ENCODE data around the gene MKS1. TPM values are rescaled to one million over a fixed set of nuclear protein-coding genes. Genes with fewer than 3 reads are reported as not detected.
A peak's percentile ranks its signal among the peaks of the same experiment; 100 is the strongest.

The MKS1 gene
- total and polyA plus RNA-seq, 2 experiments from 2014 or later, result 14.0 to 17.4 TPM

DNA sequence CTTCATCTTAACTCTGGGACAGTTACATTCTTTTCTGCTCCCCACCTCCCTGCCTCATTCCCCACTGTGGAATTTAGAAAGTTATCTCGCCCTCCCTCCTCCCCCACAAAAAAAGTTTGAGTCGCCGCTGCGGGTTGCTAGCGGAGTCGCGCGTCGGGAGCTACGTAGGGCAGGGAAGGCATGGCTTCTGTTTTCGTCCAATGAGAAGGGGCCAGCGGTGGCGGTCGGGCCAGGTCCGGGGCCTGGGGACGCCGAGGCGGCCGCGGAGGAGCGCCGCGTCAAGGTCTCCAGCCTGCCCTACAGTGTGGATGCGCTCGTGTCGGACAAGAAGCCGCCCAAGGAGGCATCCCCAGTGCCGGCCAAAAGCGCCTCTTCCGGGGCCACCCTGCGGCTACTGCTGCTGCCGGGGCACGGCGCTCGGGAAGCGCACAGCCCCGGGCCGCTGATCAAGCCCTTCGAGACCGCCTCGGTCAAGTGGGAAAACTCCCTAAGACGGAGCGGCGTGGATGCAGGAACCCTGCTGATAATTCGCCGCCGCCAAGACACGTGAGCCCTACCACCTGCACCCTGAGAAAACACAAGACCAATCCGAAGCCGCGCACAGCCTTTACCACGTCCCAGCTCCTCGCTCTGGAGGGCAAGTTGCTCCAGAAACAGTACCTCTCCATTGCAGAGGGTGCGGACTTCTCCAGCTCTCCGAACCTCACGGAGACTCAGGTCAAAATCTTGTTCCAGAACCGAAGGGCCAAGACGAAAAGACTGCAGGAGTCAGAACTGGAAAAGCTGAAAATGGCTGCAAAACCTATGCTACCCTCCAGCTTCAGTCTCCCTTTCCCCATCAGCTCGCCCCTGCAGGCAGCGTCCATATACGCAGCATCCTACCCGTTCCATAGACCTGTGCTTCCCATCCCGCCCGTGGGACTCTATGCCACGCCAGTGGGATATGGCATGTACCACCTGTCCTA lies 61.9 kb downstream of the MKS1 start:
- H3K4me2 ChIP-seq, result peak overlapping the region; percentile 72
- H4K20me1 ChIP-seq (replicated peaks; ENCODE audit: insufficient read depth), result no peaks in the 10 kb centered on the region
- H3K4me3 Mint-ChIP-seq, result peak overlapping the region; percentile 87
- TF ChIP-seq NANOG (IDR thresholded peaks at IDR 0.05; ENCODE audit: borderline replicate concordance) (no peak), EZH2 (IDR thresholded peaks at IDR 0.05; ENCODE audit: low read depth, unreplicated experiment) (no peak), EZH2phosphoT487 (IDR thresholded peaks at IDR 0.05; ENCODE audit: unreplicated experiment) (no peak), STAT1 (IDR thresholded peaks at IDR 0.05; ENCODE audit: unreplicated experiment) (no peak), POLR2AphosphoS5 (IDR thresholded peaks at IDR 0.05; ENCODE audit: low read depth) (peak; percentile 70), ZNF114 (CRISPR knock-in tag; IDR thresholded peaks at IDR 0.05) (no peak), JUNB (IDR thresholded peaks at IDR 0.05; ENCODE audit: unreplicated experiment) (no peak), ZNF331 (CRISPR knock-in tag; IDR thresholded peaks at IDR 0.05; ENCODE audit: low read depth) (no peak), CREB1 (CRISPR knock-in tag; IDR thresholded peaks at IDR 0.05; ENCODE audit: low read depth) (peak; percentile 82)
- TF ChIP-seq, protein P1, sequence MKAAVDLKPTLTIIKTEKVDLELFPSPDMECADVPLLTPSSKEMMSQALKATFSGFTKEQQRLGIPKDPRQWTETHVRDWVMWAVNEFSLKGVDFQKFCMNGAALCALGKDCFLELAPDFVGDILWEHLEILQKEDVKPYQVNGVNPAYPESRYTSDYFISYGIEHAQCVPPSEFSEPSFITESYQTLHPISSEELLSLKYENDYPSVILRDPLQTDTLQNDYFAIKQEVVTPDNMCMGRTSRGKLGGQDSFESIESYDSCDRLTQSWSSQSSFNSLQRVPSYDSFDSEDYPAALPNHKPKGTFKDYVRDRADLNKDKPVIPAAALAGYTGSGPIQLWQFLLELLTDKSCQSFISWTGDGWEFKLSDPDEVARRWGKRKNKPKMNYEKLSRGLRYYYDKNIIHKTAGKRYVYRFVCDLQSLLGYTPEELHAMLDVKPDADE (IDR thresholded peaks at IDR 0.05), result no peak
- TF ChIP-seq, protein P2, sequence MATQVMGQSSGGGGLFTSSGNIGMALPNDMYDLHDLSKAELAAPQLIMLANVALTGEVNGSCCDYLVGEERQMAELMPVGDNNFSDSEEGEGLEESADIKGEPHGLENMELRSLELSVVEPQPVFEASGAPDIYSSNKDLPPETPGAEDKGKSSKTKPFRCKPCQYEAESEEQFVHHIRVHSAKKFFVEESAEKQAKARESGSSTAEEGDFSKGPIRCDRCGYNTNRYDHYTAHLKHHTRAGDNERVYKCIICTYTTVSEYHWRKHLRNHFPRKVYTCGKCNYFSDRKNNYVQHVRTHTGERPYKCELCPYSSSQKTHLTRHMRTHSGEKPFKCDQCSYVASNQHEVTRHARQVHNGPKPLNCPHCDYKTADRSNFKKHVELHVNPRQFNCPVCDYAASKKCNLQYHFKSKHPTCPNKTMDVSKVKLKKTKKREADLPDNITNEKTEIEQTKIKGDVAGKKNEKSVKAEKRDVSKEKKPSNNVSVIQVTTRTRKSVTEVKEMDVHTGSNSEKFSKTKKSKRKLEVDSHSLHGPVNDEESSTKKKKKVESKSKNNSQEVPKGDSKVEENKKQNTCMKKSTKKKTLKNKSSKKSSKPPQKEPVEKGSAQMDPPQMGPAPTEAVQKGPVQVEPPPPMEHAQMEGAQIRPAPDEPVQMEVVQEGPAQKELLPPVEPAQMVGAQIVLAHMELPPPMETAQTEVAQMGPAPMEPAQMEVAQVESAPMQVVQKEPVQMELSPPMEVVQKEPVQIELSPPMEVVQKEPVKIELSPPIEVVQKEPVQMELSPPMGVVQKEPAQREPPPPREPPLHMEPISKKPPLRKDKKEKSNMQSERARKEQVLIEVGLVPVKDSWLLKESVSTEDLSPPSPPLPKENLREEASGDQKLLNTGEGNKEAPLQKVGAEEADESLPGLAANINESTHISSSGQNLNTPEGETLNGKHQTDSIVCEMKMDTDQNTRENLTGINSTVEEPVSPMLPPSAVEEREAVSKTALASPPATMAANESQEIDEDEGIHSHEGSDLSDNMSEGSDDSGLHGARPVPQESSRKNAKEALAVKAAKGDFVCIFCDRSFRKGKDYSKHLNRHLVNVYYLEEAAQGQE (IDR thresholded peaks at IDR 0.05; ENCODE audit: unreplicated experiment), result no peak
- TF ChIP-seq, protein P3, sequence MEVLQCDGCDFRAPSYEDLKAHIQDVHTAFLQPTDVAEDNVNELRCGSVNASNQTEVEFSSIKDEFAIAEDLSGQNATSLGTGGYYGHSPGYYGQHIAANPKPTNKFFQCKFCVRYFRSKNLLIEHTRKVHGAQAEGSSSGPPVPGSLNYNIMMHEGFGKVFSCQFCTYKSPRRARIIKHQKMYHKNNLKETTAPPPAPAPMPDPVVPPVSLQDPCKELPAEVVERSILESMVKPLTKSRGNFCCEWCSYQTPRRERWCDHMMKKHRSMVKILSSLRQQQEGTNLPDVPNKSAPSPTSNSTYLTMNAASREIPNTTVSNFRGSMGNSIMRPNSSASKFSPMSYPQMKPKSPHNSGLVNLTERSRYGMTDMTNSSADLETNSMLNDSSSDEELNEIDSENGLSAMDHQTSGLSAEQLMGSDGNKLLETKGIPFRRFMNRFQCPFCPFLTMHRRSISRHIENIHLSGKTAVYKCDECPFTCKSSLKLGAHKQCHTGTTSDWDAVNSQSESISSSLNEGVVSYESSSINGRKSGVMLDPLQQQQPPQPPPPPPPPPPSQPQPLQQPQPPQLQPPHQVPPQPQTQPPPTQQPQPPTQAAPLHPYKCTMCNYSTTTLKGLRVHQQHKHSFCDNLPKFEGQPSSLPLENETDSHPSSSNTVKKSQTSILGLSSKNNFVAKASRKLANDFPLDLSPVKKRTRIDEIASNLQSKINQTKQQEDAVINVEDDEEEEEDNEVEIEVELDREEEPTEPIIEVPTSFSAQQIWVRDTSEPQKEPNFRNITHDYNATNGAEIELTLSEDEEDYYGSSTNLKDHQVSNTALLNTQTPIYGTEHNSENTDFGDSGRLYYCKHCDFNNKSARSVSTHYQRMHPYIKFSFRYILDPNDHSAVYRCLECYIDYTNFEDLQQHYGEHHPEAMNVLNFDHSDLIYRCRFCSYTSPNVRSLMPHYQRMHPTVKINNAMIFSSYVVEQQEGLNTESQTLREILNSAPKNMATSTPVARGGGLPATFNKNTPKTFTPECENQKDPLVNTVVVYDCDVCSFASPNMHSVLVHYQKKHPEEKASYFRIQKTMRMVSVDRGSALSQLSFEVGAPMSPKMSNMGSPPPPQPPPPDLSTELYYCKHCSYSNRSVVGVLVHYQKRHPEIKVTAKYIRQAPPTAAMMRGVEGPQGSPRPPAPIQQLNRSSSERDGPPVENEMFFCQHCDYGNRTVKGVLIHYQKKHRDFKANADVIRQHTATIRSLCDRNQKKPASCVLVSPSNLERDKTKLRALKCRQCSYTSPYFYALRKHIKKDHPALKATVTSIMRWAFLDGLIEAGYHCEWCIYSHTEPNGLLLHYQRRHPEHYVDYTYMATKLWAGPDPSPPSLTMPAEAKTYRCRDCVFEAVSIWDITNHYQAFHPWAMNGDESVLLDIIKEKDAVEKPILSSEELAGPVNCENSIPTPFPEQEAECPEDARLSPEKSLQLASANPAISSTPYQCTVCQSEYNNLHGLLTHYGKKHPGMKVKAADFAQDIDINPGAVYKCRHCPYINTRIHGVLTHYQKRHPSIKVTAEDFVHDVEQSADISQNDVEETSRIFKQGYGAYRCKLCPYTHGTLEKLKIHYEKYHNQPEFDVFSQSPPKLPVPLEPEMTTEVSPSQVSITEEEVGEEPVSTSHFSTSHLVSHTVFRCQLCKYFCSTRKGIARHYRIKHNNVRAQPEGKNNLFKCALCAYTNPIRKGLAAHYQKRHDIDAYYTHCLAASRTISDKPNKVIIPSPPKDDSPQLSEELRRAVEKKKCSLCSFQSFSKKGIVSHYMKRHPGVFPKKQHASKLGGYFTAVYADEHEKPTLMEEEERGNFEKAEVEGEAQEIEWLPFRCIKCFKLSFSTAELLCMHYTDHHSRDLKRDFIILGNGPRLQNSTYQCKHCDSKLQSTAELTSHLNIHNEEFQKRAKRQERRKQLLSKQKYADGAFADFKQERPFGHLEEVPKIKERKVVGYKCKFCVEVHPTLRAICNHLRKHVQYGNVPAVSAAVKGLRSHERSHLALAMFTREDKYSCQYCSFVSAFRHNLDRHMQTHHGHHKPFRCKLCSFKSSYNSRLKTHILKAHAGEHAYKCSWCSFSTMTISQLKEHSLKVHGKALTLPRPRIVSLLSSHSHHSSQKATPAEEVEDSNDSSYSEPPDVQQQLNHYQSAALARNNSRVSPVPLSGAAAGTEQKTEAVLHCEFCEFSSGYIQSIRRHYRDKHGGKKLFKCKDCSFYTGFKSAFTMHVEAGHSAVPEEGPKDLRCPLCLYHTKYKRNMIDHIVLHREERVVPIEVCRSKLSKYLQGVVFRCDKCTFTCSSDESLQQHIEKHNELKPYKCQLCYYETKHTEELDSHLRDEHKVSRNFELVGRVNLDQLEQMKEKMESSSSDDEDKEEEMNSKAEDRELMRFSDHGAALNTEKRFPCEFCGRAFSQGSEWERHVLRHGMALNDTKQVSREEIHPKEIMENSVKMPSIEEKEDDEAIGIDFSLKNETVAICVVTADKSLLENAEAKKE (CRISPR knock-in tag; IDR thresholded peaks at IDR 0.05), result no peak
- TF ChIP-seq, protein P4, sequence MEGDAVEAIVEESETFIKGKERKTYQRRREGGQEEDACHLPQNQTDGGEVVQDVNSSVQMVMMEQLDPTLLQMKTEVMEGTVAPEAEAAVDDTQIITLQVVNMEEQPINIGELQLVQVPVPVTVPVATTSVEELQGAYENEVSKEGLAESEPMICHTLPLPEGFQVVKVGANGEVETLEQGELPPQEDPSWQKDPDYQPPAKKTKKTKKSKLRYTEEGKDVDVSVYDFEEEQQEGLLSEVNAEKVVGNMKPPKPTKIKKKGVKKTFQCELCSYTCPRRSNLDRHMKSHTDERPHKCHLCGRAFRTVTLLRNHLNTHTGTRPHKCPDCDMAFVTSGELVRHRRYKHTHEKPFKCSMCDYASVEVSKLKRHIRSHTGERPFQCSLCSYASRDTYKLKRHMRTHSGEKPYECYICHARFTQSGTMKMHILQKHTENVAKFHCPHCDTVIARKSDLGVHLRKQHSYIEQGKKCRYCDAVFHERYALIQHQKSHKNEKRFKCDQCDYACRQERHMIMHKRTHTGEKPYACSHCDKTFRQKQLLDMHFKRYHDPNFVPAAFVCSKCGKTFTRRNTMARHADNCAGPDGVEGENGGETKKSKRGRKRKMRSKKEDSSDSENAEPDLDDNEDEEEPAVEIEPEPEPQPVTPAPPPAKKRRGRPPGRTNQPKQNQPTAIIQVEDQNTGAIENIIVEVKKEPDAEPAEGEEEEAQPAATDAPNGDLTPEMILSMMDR (conservative IDR thresholded peaks at IDR 0.05; ENCODE audit: low read depth in 2 of 2), result 0 out of 4 replicates have a peak, but pooled peaks of 1 of the 2 experiments have one; percentile 8
- peaks cover 3% of the 10 kb centered on the region; the same call in 2 of the 3 replicates for H3K4me1 Mint-ChIP-seq
- H2AFZ ChIP-seq, result peak overlapping the region; percentile 100
- peaks cover 9% of the 10 kb centered on the region; the same call in 1 of the 2 replicates for H3F3A ChIP-seq (replicated peaks; ENCODE audit: low read depth)
- no peak overlapping the region for H3K27ac ChIP-seq (ENCODE audit: low read depth)
- H3K27me3 Mint-ChIP-seq (ENCODE audit: insufficient read depth, low read depth, poor library complexity), result peaks cover 12% of the 10 kb centered on the region
- H3K9me2 ChIP-seq (ENCODE audit: insufficient read depth), result no peaks in the 10 kb centered on the region; the same call in 1 of the 2 replicates
- H3K79me2 ChIP-seq (replicated peaks; ENCODE audit: insufficient read depth), result no peaks in the 10 kb centered on the region
- peak overlapping the region; percentile 21; the same call in 1 of the 2 replicates for H3K27ac Mint-ChIP-seq
- DNase-seq (ENCODE audit: low spot score) (peak; percentile 87), ATAC-seq (peak; percentile 95)
- peak overlapping the region; percentile 86 for H3K4me3 ChIP-seq
- H3K27me3 ChIP-seq (ENCODE audit: insufficient read depth), result peaks cover 37% of the 10 kb centered on the region
- no peaks in the 10 kb centered on the region for H3K9me3 Mint-ChIP-seq
- H3K36me3 ChIP-seq (ENCODE audit: insufficient read depth), result no peaks in the 10 kb centered on the region
- no peaks in the 10 kb centered on the region for H3K4me1 ChIP-seq (ENCODE audit: insufficient read depth)
- H3K36me3 Mint-ChIP-seq (ENCODE audit: low read depth), result no peaks in the 10 kb centered on the region

Data from GM23338 (cell line).